Measurements from ENCODE around the gene TTC24.
A peak's percentile ranks its signal among the peaks of the same experiment; 100 is the strongest.
"Not testable (repeated sequence)": the region's sequence is repeated elsewhere in the genome, so short reads cannot be mapped to it uniquely, and the experiment has no call there.

The TTC24 gene

GRCh38 chr1:156610072-156610471, 30.5 kb downstream of the TTC24 start:
- DNase-seq: not testable (repeated sequence)

DNA sequence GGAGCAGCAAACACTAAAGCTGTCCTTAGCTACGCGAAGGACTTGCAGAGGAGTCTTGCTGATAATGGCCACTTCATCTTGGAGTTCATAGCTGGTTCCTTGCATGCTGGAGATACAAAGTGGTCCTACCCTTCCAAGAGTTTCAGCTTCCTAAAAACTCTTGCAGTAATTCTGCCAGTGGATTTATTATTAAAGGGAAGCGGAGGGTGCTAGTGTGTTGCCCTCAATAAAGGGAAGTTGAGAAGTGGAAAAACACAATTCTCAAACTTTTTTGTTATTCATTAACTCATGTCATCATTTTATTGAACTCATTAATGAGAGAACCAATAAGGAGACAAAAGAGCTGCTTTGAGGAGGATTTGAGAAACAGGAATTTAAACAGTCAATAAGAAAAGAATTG, 33.1 kb downstream of the TTC24 start:
- no peak for DNase-seq

GRCh38 chr1:156615946-156616345, 36.4 kb downstream of the TTC24 start:
- DNase-seq: no peak

DNA sequence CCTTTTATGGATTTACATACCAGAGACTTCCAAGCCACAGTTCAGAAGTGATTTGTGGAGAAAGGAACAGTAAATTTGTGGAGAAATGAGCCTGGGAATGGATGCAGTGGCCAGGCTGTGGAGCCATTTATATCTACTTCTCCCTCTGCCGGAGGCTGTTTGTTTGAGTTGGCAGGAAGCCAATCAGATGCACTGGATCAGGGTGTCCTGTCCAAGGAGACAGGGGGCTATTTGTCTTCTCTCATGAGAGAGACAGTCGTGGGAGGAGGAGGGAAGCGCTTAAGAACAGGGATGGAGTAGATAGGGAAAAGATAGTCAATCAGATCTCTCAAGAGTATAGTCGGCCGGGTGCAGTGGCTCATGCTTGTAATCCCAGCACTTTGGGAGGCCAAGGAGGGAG, 36.9 kb downstream of the TTC24 start:
- DNase-seq: no peak

GRCh38 chr1:156618853-156619581, 39.5 kb downstream of the TTC24 start, which contains the start of gene HAPLN2:
Gene HAPLN2, plus strand, starts transcription at chr1:156619415. Its CDS starts 4,076 bp downstream, at chr1:156623491.
- DNase-seq: no peak

- DNase-seq: no peak
Measured at GRCh38 chr1:156619582-156619955, 40.0 kb downstream of the TTC24 start.

GRCh38 chr1:156622581-156623297, 43.2 kb downstream of the TTC24 start:
- DNase-seq: no peak

DNA sequence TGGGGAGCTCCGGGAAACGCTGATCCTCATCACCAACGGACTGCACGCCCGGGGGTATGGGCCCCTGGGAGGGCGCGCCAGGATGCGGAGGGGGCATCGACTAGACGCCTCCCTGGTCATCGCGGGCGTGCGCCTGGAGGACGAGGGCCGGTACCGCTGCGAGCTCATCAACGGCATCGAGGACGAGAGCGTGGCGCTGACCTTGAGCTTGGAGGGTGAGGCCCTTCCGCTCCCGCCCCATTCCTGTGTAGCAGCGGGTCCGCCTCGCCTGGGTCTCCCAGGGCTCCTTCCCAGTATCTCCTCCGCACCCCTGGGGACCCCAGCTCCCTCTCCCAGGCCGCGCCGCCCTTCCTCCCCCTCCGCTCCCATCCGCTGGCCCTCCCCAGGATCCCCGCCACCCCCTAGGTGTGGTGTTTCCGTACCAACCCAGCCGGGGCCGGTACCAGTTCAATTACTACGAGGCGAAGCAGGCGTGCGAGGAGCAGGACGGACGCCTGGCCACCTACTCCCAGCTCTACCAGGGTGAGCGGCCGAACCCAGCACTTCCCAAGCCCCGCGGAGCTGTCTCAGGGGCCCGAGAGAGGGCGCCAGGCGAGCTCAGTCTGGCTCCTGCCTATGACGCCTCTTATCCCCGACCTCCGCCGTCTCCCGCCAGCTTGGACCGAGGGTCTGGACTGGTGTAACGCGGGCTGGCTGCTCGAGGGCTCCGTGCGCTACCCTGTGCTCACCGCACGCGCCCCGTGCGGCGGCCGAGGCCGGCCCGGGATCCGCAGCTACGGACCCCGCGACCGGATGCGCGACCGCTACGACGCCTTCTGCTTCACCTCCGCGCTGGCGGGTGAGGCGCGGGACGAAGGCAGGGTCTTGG, 44.7 kb downstream of the TTC24 start:
- no peak for DNase-seq

DNA sequence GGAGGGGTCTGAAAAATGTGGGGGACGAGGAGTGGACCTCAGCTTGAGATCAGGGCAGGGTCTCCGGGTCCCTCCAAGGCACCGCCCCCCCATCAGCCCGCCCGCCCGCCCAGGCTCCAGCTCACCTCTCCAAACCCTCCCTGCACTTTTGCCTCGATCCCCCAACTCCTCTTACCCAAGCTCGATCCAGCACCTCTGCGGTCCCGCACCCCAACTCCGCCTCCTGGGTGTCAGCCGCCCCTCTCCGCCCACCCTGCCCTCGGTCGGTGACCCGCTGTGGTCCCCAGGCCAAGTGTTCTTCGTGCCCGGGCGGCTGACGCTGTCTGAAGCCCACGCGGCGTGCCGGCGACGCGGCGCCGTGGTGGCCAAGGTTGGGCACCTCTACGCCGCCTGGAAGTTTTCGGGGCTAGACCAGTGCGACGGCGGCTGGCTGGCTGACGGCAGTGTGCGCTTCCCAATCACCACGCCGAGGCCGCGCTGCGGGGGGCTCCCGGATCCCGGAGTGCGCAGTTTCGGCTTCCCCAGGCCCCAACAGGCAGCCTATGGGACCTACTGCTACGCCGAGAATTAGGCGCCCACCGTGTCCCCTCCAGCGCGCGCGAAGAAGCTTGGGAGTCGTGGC, 45.4 kb downstream of the TTC24 start:
- no peak for DNase-seq

DNA sequence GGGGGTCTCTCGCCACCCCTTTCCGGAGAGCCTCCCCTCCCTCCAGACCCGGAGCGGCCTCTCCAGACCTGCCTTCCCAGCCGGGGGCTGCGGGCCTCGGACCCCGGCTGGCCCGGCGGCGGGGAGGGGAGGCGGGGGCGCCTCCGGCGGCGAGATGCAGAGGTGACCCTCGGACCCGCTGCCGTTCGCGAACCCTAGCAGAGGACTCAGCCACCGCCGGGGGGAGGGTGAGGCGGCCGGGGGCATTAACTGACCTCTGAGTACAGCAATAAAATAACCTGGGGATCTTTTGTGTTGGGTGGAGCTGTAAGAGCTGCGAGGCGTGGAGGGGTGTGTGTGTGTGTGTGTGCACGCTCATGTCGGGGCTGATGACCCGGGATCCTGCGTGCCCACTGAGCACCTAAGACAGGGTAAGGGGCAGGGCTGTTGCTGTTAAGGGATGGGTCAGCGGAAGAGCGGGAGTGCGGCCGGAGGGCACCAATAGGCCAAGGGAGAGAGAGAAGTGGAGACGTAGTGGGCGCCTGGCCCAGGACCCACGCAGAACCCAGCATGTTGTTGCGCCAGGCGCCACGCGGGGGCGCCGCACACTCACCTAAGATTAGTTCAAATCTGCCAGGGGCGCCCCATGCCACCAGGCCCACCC, 46.0 kb downstream of the TTC24 start:
- DNase-seq: peak; percentile 71

- no peak for DNase-seq
Measured at GRCh38 chr1:156626079-156626438, 46.5 kb downstream of the TTC24 start.

GRCh38 chr1:156627313-156627880, 47.9 kb downstream of the TTC24 start:
- no peak for DNase-seq

DNA sequence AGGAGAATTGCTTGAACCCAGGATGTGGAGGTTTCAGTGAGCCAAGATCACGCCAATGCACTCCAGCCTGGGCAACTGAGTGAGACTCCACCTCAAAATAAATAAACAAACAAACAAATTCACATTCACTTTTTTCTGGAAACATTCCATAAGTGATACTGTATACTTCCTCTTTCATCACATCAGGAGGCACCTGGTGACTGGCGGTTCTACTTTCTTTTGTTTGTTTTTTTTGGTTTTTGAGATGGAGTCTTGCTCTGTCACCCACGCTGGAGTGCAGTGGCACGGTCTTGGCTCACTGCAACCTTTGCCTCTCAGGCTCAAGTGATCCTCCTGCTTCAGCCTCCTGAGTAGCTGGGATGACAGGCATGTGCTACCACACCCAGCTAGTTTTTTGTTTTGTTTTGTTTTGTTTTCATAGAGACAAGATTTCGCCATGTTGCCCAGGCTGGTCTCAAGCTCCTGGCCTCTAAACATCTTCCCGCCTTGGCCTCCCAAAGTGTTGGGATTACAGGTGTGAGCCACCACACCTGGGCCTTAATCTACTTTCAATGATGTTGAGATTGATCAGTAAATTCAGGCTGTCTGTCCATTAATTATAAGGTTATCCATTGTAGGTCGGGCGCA, 50.4 kb downstream of the TTC24 start:
- DNase-seq: no peak

GRCh38 chr1:156631152-156631551, 51.6 kb downstream of the TTC24 start:
- not testable (repeated sequence) for DNase-seq

GRCh38 chr1:156632355-156632754, 52.8 kb downstream of the TTC24 start:
- DNase-seq: no peak

Measured in effector CD4-positive, alpha-beta T cell (primary cell).